Lower lobe of right lung (tissue), 2 donors: ENCODE results near the gene HPSE2. TPM values are rescaled to one million over a fixed set of nuclear protein-coding genes. Genes with fewer than 3 reads are reported as not detected.

Source experiments
- ATAC-seq, 2 donors: fragments of 200-7000 bp; cut with Tn5 transposase; one replicate each; pipeline ENCODE4 v1.9.1; 2020 to 2022; ENCODE audit warnings: mild to moderate bottlenecking in 2 of 2, moderate library complexity in 2 of 2
- DNase-seq: peaks from one replicate; pipeline ENCODE4 v3.0.0-alpha.2; 2020
- H3K27ac ChIP-seq: fragments of 200-600 bp; one replicate; pipeline ENCODE4 v1.8.0; 2022
- H3K27me3 ChIP-seq: fragments of 200-600 bp; one replicate; pipeline ENCODE4 v1.8.0; 2022; ENCODE audit warnings: low read depth
- H3K36me3 ChIP-seq: fragments of 200-600 bp; one replicate; pipeline ENCODE4 v1.8.0; 2022; ENCODE audit warnings: mild to moderate bottlenecking
- H3K4me1 ChIP-seq: fragments of 200-600 bp; one replicate; pipeline ENCODE4 v1.8.0; 2022
- H3K4me3 ChIP-seq: fragments of 200-600 bp; one replicate; pipeline ENCODE4 v1.8.0; 2022; ENCODE audit warnings: mild to moderate bottlenecking
- H3K9me3 ChIP-seq: fragments of 200-600 bp; one replicate; pipeline ENCODE4 v1.8.0; 2022
- CTCF ChIP-seq: fragments of 200-600 bp; IDR thresholded peaks from one replicate; pipeline ENCODE4 v1.8.0; 2022; ENCODE audit warnings: antibody characterized with exemption, mild to moderate bottlenecking
- intact Hi-C: fragments of 100-400 bp; cut with DNase I; formaldehyde crosslinking; loops from one replicate; pipeline ENCODE4 v1.11.0; 2022
- total RNA-seq: library from RNA; stranded (reverse); fragmentation: NEBNext Ultra II Directional; extraction: Animal tissue kit (Norgen Biotek cat#: 25700); gene quantifications from one replicate; pipeline ENCODE4 v1.2.1, GENCODE V29; 2021
- donor health status: DM: no; HTN: yes; CAD: no; lungs with severe emphysema.

HPSE2 gene
- total RNA-seq, 1 donor from 2014 or later = 0.77 TPM

- no peaks in the 10 kb centered on the region for H3K9me3 ChIP-seq
- H3K27me3 ChIP-seq = no peaks in the 10 kb centered on the region
- no peak overlapping the region for H3K27ac ChIP-seq
- H3K36me3 ChIP-seq = no peaks in the 10 kb centered on the region
- intact Hi-C loops = no loop called here
- ATAC-seq (no peak), DNase-seq (no peak)
- H3K4me3 ChIP-seq = no peak overlapping the region
- no peak for TF ChIP-seq CTCF
- H3K4me1 ChIP-seq = no peaks in the 10 kb centered on the region
These were observed 753.6 kb downstream of the HPSE2 start for GRCh38 chr10:98482096-98482495.

DNA sequence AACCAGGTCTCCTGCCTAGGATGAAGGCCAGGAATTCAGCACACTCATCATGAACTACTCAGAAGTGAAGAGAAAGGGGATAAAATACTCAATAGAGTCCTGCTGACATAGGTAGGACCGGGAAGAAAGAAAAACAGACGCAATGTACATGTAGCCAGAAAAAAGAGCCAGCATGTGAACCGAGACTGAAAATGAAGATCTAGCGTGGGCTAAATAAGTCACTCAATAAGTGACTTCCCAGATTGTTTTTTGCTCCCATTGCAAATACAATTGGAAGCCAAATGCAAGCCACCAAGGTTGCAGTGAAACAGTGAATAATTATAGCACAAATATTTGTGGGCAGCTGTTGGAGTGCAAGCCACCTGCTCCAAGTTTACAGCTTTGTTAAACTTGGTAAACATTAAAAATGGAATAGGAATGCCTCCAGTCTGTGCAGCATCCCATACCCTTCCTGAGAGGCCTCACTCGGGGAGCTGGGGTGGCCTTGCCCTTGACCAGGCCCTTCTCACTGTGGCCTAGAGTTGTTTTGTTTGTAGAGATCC is 754.2 kb downstream of the HPSE2 start:
- H3K36me3 ChIP-seq = no peaks in the 10 kb centered on the region
- ATAC-seq = no peak
- TF ChIP-seq CTCF = no peak
- no peak overlapping the region for H3K27ac ChIP-seq
- no peaks in the 10 kb centered on the region for H3K27me3 ChIP-seq
- intact Hi-C loops = no loop called here
- no peaks in the 10 kb centered on the region for H3K9me3 ChIP-seq
- no peak overlapping the region for H3K4me3 ChIP-seq
- DNase-seq = no peak
- no peaks in the 10 kb centered on the region for H3K4me1 ChIP-seq

GRCh38 chr10:98478430-98479222 is 757.0 kb downstream of the HPSE2 start:
- intact Hi-C loops = no loop called here
- no peaks in the 10 kb centered on the region for H3K27me3 ChIP-seq
- H3K27ac ChIP-seq = no peak overlapping the region
- no peak for TF ChIP-seq CTCF
- no peaks in the 10 kb centered on the region for H3K4me1 ChIP-seq
- DNase-seq (no peak), ATAC-seq (no peak)
- no peak overlapping the region for H3K4me3 ChIP-seq
- no peaks in the 10 kb centered on the region for H3K9me3 ChIP-seq
- no peaks in the 10 kb centered on the region for H3K36me3 ChIP-seq

DNA sequence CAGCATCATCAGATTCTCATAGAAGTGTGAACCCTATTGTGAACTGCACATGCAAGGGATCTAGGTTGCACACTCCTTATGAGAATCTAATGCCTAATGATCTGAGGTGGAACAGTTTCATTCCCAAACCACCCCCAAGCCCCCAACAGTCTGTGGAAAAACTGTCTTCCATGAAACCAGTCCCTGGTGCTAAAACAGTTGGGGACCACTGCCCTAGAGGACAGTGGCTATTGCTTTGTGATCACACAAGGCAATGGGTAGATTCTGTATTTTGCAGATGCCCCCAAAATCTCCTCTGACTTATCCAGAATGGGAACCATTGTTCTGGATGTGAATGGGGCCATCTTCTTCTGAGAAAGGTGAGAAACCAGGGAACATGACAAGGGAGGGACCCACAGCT is 757.8 kb downstream of the HPSE2 start:
- intact Hi-C loops = no loop called here
- H3K4me1 ChIP-seq = no peaks in the 10 kb centered on the region
- no peak overlapping the region for H3K4me3 ChIP-seq
- TF ChIP-seq CTCF = no peak
- H3K27ac ChIP-seq = no peak overlapping the region
- H3K9me3 ChIP-seq = no peaks in the 10 kb centered on the region
- no peak for DNase-seq
- H3K36me3 ChIP-seq = no peaks in the 10 kb centered on the region
- H3K27me3 ChIP-seq = no peaks in the 10 kb centered on the region
- no peak for ATAC-seq

- ATAC-seq = no peak
- Histone ChIP-seq H3K9me3 (no peaks in the 10 kb centered on the region), H3K27ac (no peak overlapping the region), H3K27me3 (no peaks in the 10 kb centered on the region), H3K4me3 (no peak overlapping the region), H3K36me3 (no peaks in the 10 kb centered on the region), H3K4me1 (no peaks in the 10 kb centered on the region)
- intact Hi-C loops = no loop called here
- DNase-seq = no peak
- TF ChIP-seq CTCF = no peak
These were observed 761.0 kb downstream of the HPSE2 start for GRCh38 chr10:98474628-98475027.
